HG03095 (cell line): ENCODE results near the gene MRGPRE.

Source experiments
- ATAC-seq: cut with Tn5 transposase; IDR thresholded peaks from one replicate; pipeline ENCODE4 v1.9.1; 2021; ENCODE audit warnings: moderate library complexity; ENCODE audit not compliant: unreplicated experiment

The MRGPRE gene

GRCh38 chr11:3197878-3198528 is 34.2 kb downstream of the MRGPRE start:
- ATAC-seq = no peak

- ATAC-seq = no peak
Observed at GRCh38 chr11:3197044-3197695, 35.0 kb downstream of the MRGPRE start.

GRCh38 chr11:3196161-3197043 is 35.8 kb downstream of the MRGPRE start:
- no peak for ATAC-seq

GRCh38 chr11:3195251-3196160 is 36.7 kb downstream of the MRGPRE start:
- no peak for ATAC-seq

GRCh38 chr11:3194016-3194816 is 38.0 kb downstream of the MRGPRE start:
- no peak for ATAC-seq

GRCh38 chr11:3193373-3194015 is 38.7 kb downstream of the MRGPRE start:
- ATAC-seq = no peak

- ATAC-seq = no peak
Observed at GRCh38 chr11:3192511-3193372, 39.5 kb downstream of the MRGPRE start.

GRCh38 chr11:3191586-3192324 is 40.5 kb downstream of the MRGPRE start:
- ATAC-seq = no peak

- no peak for ATAC-seq
Observed at GRCh38 chr11:3190600-3190999, 41.6 kb downstream of the MRGPRE start.

GRCh38 chr11:3189886-3190583 is 42.2 kb downstream of the MRGPRE start:
- ATAC-seq = no peak

GRCh38 chr11:3189196-3189843 is 42.9 kb downstream of the MRGPRE start:
- ATAC-seq = no peak

- no peak for ATAC-seq
Observed at GRCh38 chr11:3188496-3189195, 43.6 kb downstream of the MRGPRE start.

- ATAC-seq = no peak
Observed at GRCh38 chr11:3186166-3186953, 45.9 kb downstream of the MRGPRE start.

- no peak for ATAC-seq
Observed at GRCh38 chr11:3184732-3185347, 47.4 kb downstream of the MRGPRE start.

- ATAC-seq = no peak
Observed at GRCh38 chr11:3183523-3183922, 48.7 kb downstream of the MRGPRE start.
